Astrocyte (in vitro differentiated cells and primary cell): ENCODE results near the gene TIAM2.

ENCODE experiments used
- EZH2 ChIP-seq: IDR thresholded peaks from 2 replicates; pipeline ENCODE4 v1.6.1; 2012; ENCODE audit warnings: mild to moderate bottlenecking, low read length, inconsistent platforms; ENCODE audit not compliant: insufficient read depth
- TF ChIP-seq, protein P1 (sequence below): IDR thresholded peaks from 2 replicates; pipeline ENCODE4 v1.5.1; 2011; ENCODE audit warnings: low read depth, mild to moderate bottlenecking, inconsistent platforms, low read length, moderate library complexity; ENCODE audit not compliant: insufficient read depth

DNA sequence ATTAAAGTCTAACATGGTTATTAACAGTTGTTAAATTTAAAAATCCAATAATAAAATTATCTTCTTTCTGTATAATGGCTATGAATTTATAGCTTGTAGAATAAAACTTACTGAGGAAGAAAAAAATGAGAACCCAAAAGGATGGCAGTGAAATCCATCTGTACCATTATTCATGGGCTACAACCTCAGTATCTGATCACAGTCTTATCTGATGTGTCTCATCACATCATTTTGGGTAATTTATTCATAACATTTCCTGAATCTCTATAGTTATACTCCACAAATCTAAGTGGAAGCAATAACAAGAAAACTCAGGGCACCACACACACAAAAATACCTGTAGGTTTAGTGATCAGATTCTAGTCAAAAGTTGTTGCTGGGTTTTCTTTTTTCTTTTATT, 276.0 kb downstream of the TIAM2 start:
- TF ChIP-seq, protein P1, sequence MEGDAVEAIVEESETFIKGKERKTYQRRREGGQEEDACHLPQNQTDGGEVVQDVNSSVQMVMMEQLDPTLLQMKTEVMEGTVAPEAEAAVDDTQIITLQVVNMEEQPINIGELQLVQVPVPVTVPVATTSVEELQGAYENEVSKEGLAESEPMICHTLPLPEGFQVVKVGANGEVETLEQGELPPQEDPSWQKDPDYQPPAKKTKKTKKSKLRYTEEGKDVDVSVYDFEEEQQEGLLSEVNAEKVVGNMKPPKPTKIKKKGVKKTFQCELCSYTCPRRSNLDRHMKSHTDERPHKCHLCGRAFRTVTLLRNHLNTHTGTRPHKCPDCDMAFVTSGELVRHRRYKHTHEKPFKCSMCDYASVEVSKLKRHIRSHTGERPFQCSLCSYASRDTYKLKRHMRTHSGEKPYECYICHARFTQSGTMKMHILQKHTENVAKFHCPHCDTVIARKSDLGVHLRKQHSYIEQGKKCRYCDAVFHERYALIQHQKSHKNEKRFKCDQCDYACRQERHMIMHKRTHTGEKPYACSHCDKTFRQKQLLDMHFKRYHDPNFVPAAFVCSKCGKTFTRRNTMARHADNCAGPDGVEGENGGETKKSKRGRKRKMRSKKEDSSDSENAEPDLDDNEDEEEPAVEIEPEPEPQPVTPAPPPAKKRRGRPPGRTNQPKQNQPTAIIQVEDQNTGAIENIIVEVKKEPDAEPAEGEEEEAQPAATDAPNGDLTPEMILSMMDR: no peak
- no peak for TF ChIP-seq EZH2
